HepG2 (cell line): Measurements from ENCODE around the gene GOLGA3. TPM values are rescaled to one million over a fixed set of nuclear protein-coding genes. Genes with fewer than 3 reads are reported as not detected.
"Not testable (repeated sequence)": the region's sequence is repeated elsewhere in the genome, so short reads cannot be mapped to it uniquely, and the experiment has no call there.

Source experiments
- ATAC-seq: fragments of 200-7000 bp; cut with Tn5 transposase; 3 replicates; pipeline ENCODE4 v1.9.1; 2020; ENCODE audit warnings: mild to moderate bottlenecking, moderate library complexity
- BruUV-seq: library from RNA; stranded (reverse); fragments of 400-500 nt; replicated peaks from 2 replicates; lab custom pipeline; 2021; lab: Mats Ljungman, UMichigan
- CTCF ChIA-PET: fragments of 300-600 bp; formaldehyde crosslinking; extraction: SDS; loops from one replicate; lab custom pipeline; 2021; ENCODE audit warnings: low total read pairs, inconsistent platforms, low intra/inter-chr PET ratio; lab: Yijun Ruan, JAX
- POLR2A ChIA-PET: fragments of 350-600 bp; sonication (Branson Sonifier 250); formaldehyde crosslinking; loops from one replicate; lab custom pipeline; 2020; ENCODE audit warnings: antibody characterized with exemption, inconsistent platforms; lab: Yijun Ruan, JAX
- DNase-seq: peaks from one replicate; pipeline ENCODE4 v3.0.0-alpha.2; 2015; ENCODE audit warnings: low spot score
- FAIRE-seq: peaks from 3 replicates; lab custom pipeline; 2011; peaks lifted over from hg19 to GRCh38; lab: Jason Lieb, UNC
- H2AFZ ChIP-seq: one replicate; pipeline ENCODE4 v1.6.1; 2011; ENCODE audit warnings: low read length, inconsistent platforms
- H3K27ac ChIP-seq: fragments of 300-600 bp; 3 replicates; pipeline ENCODE4 v1.8.0; 2011; ENCODE audit warnings: mixed run types, mild to moderate bottlenecking, mixed read lengths, low read length, inconsistent platforms; ENCODE audit not compliant: insufficient read depth; ENCODE audit errors: extremely low read length
- H3K27me3 ChIP-seq, 2 experiments: fragments of 200-600 bp in 1 of 2; 2 replicates in 1 of 2; 3 replicates in 1 of 2; pipeline versions ENCODE4 v1.6.0 to v1.8.0; 2011; ENCODE audit warnings: low read length in 2 of 2, mild to moderate bottlenecking in 2 of 2, moderate library complexity in 2 of 2, inconsistent platforms in 1 of 2; ENCODE audit not compliant: insufficient read depth in 2 of 2, control insufficient read depth in 1 of 2
- H3K36me3 ChIP-seq, 2 experiments: fragments of 200-600 bp in 1 of 2; replicated peaks in 1 of 2; 2 replicates in 1 of 2; 3 replicates in 1 of 2; pipeline versions ENCODE4 v1.5.1 to v1.8.0; 2011; ENCODE audit warnings: low read length in 2 of 2, inconsistent platforms in 1 of 2; ENCODE audit not compliant: insufficient read depth in 2 of 2, control insufficient read depth in 1 of 2
- H3K4me1 ChIP-seq: 2 replicates; pipeline ENCODE4 v1.5.1; 2012; ENCODE audit warnings: low read length, inconsistent platforms; ENCODE audit not compliant: insufficient read depth
- H3K4me2 ChIP-seq: 2 replicates; pipeline ENCODE4 v1.6.0; 2011; ENCODE audit warnings: low read depth, low read length, inconsistent platforms
- H3K4me3 ChIP-seq, 3 experiments: fragments of 200-600 bp in 1 of 3; sonication (generic), shearing (Covaris generic) in 1 of 3; replicated peaks in 1 of 3; 2 replicates each; pipeline ENCODE4 v1.5.1; 2011 to 2016; ENCODE audit warnings: low read length in 3 of 3, inconsistent platforms in 2 of 3, low read depth in 2 of 3, mild to moderate bottlenecking in 2 of 3, control low read depth in 1 of 3, mixed read lengths in 1 of 3; ENCODE audit not compliant: insufficient read depth in 1 of 3
- H3K79me2 ChIP-seq: one replicate; pipeline ENCODE4 v1.6.1; 2011; ENCODE audit warnings: low read length, inconsistent platforms; ENCODE audit not compliant: insufficient read depth
- H3K9ac ChIP-seq: 2 replicates; pipeline ENCODE4 v1.6.0; 2011; ENCODE audit warnings: mild to moderate bottlenecking, low read depth, low read length, inconsistent platforms; ENCODE audit not compliant: insufficient read depth
- H3K9me3 ChIP-seq: 2 replicates; pipeline ENCODE4 v1.5.1; 2012; ENCODE audit warnings: mild to moderate bottlenecking, low read length
- H4K20me1 ChIP-seq: 2 replicates; pipeline ENCODE4 v1.6.0; 2011; ENCODE audit warnings: inconsistent platforms, mild to moderate bottlenecking, low read length, moderate library complexity; ENCODE audit not compliant: insufficient read depth
- ATF2 ChIP-seq: sonication (generic); formaldehyde crosslinking; IDR thresholded peaks from 2 replicates; pipeline ENCODE4 v1.4.0; 2020; ENCODE audit warnings: missing genetic modification reagents
- CBX2 ChIP-seq, 2 experiments: fragments of 200-600 bp in 1 of 2; sonication (generic); formaldehyde crosslinking in 1 of 2; IDR thresholded peaks; 2 replicates each; pipeline versions ENCODE4 v1.7.0 to v1.8.1; 2018 to 2022; ENCODE audit warnings: low read depth in 2 of 2, low read length in 1 of 2, mild to moderate bottlenecking in 1 of 2, missing genetic modification reagents in 1 of 2
- KDM5A ChIP-seq: fragments of 200-600 bp; sonication (generic); IDR thresholded peaks from 2 replicates; pipeline ENCODE4 v1.7.0; 2018; ENCODE audit warnings: antibody characterized with exemption, mild to moderate bottlenecking, low read length, borderline replicate concordance
- ZNF17 ChIP-seq: sonication (generic); formaldehyde crosslinking; IDR thresholded peaks from 2 replicates; pipeline ENCODE4 v1.5.0; 2020; ENCODE audit warnings: mild to moderate bottlenecking, missing genetic modification reagents
- WGBS: methylation state at CpG from one replicate; pipeline ENCODE4 v1.1.6; 2017; ENCODE audit warnings: low lambda C conversion rate; 5-methylcytosine and 5-hydroxymethylcytosine counted together
- in situ Hi-C: cut with HindIII; loops from 2 replicates; pipeline ENCODE4 v1.10.0; 2017; ENCODE audit warnings: low pct_unique_long_range_greater_than_20kb; ENCODE audit not compliant: extremely low pct_ligation_motif_present
- intact Hi-C: fragments of 100-400 bp; cut with micrococcal nuclease; formaldehyde crosslinking; loops from one replicate; pipeline ENCODE4 v1.10.0; 2022; ENCODE audit not compliant: unreplicated experiment
- polyA plus RNA-seq, 8 experiments: library from polyadenylated mRNA; depleted of rRNA in 3 of 8; stranded (reverse) in 7 of 8; unstranded in 1 of 8; fragments of >200 nt; fragmentation: Illumina TruSeq in 4 of 8; extraction: Trizol in 4 of 8; gene quantifications; 2 replicates each; pipeline versions ENCODE4 v1.2.1 to v1.2.3, GENCODE V29; 2011 to 2016; ENCODE audit warnings: low read depth in 4 of 8, missing spikeins in 1 of 8, mixed read lengths in 1 of 8; ENCODE audit not compliant: insufficient read depth in 1 of 8
- total RNA-seq, 5 experiments: library from RNA; depleted of rRNA; stranded (reverse); fragments of >200 nt; fragmentation: Illumina TruSeq; extraction: Trizol; gene quantifications; 2 replicates each; pipeline ENCODE4 v1.2.3, GENCODE V29; 2016; ENCODE audit warnings: low read depth in 1 of 5

GOLGA3 gene
- total and polyA plus RNA-seq, 2 of the 13 experiments (the other 11 are each of a cell fraction or from before 2014, with no cell fraction given) = 22.0 to 43.0 TPM

GRCh38 chr12:132847363-132848356 lies 19.0 kb upstream of the GOLGA3 start:
- FAIRE-seq = no peak
- H3K79me2 ChIP-seq = no peaks in the 10 kb centered on the region
- H3K4me3 ChIP-seq = no peak overlapping the region
- in situ Hi-C loops = no loop called here
- no peaks in the 10 kb centered on the region for H3K27me3 ChIP-seq
- no peak overlapping the region for H3K4me2 ChIP-seq
- intact Hi-C loops = no loop called here
- H3K9ac ChIP-seq = no peak overlapping the region
- ATAC-seq = no peak
- no peaks in the 10 kb centered on the region for H3K4me1 ChIP-seq
- DNase-seq = no peak
- H3K27ac ChIP-seq = no peak overlapping the region
- WGBS = 96% methylated on average over 29 of the region's 30 CpGs
- no TSS peak for BruUV-seq
- H4K20me1 ChIP-seq = no peaks in the 10 kb centered on the region
- TF ChIP-seq KDM5A (no peak), ZNF17 (CRISPR knock-in tag) (no peak), CBX2 (IDR thresholded peaks at IDR 0.05; ENCODE audit: low read depth, low read length) (no peak), CBX2 (CRISPR knock-in tag; IDR thresholded peaks at IDR 0.05; ENCODE audit: low read depth) (no peak), ATF2 (CRISPR knock-in tag) (no peak)
- H3K36me3 ChIP-seq = peaks cover 12 to 28% of the 10 kb centered on the region in 2 experiments; a peak in 4 of 5 replicates
- POLR2A ChIA-PET = no interaction called here
- CTCF ChIA-PET = no interaction called here
- H2AFZ ChIP-seq = no peak overlapping the region
- H3K9me3 ChIP-seq = no peaks in the 10 kb centered on the region

GRCh38 chr12:132844681-132845080 lies 16.0 kb upstream of the GOLGA3 start:
- H4K20me1 ChIP-seq, H3K9me3 ChIP-seq, ATAC-seq, H3K4me2 ChIP-seq, in situ Hi-C loops, H2AFZ ChIP-seq, H3K27me3 ChIP-seq, H3K79me2 ChIP-seq, H3K4me3 ChIP-seq, CTCF ChIA-PET, BruUV-seq, H3K4me1 ChIP-seq, POLR2A ChIA-PET, H3K9ac ChIP-seq, FAIRE-seq, DNase-seq, intact Hi-C loops, H3K27ac ChIP-seq: not testable (repeated sequence)
- peaks cover 3 to 28% of the 10 kb centered on the region in 2 experiments; a peak in 3 of 5 replicates for H3K36me3 ChIP-seq
- WGBS = 96% methylated on average over 11 of the region's 11 CpGs
